GM23338 (cell line): Measurements from ENCODE around the gene SEMA4F. TPM values are rescaled to one million over a fixed set of nuclear protein-coding genes. Genes with fewer than 3 reads are reported as not detected.

Source experiments
- ATAC-seq: fragments of 200-7000 bp; cut with Tn5 transposase; 3 replicates; pipeline ENCODE4 v1.9.1; 2020
- DNase-seq: peaks from one replicate; pipeline ENCODE4 v3.0.0-alpha.2; 2015; ENCODE audit warnings: low spot score
- H2AFZ ChIP-seq: fragments of 200-600 bp; sonication (generic); 2 replicates; pipeline ENCODE4 v1.8.0; 2016; ENCODE audit warnings: antibody characterized with exemption, mild to moderate bottlenecking, moderate library complexity
- H3F3A ChIP-seq: fragments of 200-600 bp; sonication (generic); replicated peaks from 2 replicates; pipeline ENCODE4 v1.8.0; 2017; ENCODE audit warnings: antibody characterized with exemption, mixed run types, low read depth
- H3K27ac ChIP-seq: fragments of 200-600 bp; sonication (generic); 2 replicates; pipeline ENCODE4 v1.6.1; 2016; ENCODE audit warnings: low read depth
- H3K27me3 ChIP-seq: fragments of 200-600 bp; sonication (generic); 2 replicates; pipeline ENCODE4 v1.8.0; 2016; ENCODE audit warnings: mild to moderate bottlenecking, mixed run types, moderate library complexity; ENCODE audit not compliant: insufficient read depth
- H3K36me3 ChIP-seq: fragments of 200-600 bp; sonication (generic); 2 replicates; pipeline ENCODE4 v1.8.0; 2016; ENCODE audit warnings: mild to moderate bottlenecking; ENCODE audit not compliant: insufficient read depth
- H3K4me1 ChIP-seq: fragments of 200-600 bp; sonication (generic); 2 replicates; pipeline ENCODE4 v1.8.0; 2016; ENCODE audit warnings: mild to moderate bottlenecking, moderate library complexity; ENCODE audit not compliant: insufficient read depth
- H3K4me2 ChIP-seq: fragments of 200-600 bp; sonication (generic); 2 replicates; pipeline ENCODE4 v1.7.1; 2017; ENCODE audit warnings: mixed run types
- H3K4me3 ChIP-seq: fragments of 200-600 bp; sonication (generic); 2 replicates; pipeline ENCODE4 v1.6.1; 2016; ENCODE audit warnings: mixed run types
- H3K79me2 ChIP-seq: fragments of 200-600 bp; sonication (generic); replicated peaks from 2 replicates; pipeline ENCODE4 v1.8.0; 2017; ENCODE audit warnings: mild to moderate bottlenecking; ENCODE audit not compliant: insufficient read depth
- H3K9me2 ChIP-seq: fragments of 200-600 bp; sonication (generic); 2 replicates; pipeline ENCODE4 v1.8.0; 2017; ENCODE audit not compliant: insufficient read depth
- H4K20me1 ChIP-seq: fragments of 200-600 bp; sonication (generic); replicated peaks from 2 replicates; pipeline ENCODE4 v1.8.0; 2017; ENCODE audit warnings: mild to moderate bottlenecking; ENCODE audit not compliant: insufficient read depth
- H3K27ac Mint-ChIP-seq: 2 replicates; pipeline ENCODE4 v1.8.0; 2020; ENCODE audit warnings: inconsistent platforms, mild to moderate bottlenecking, moderate library complexity, mixed read lengths
- H3K27me3 Mint-ChIP-seq: 3 replicates; pipeline ENCODE4 v1.8.0; 2022; ENCODE audit warnings: low read depth, mild to moderate bottlenecking, moderate library complexity, mixed read lengths, inconsistent platforms; ENCODE audit not compliant: insufficient read depth, poor library complexity
- H3K36me3 Mint-ChIP-seq: 3 replicates; pipeline ENCODE4 v1.8.0; 2021; ENCODE audit warnings: low read depth, mild to moderate bottlenecking, inconsistent platforms, moderate library complexity, mixed read lengths
- H3K4me1 Mint-ChIP-seq: 3 replicates; pipeline ENCODE4 v1.8.0; 2020; ENCODE audit warnings: mild to moderate bottlenecking, inconsistent platforms, mixed read lengths
- H3K4me3 Mint-ChIP-seq: 3 replicates; pipeline ENCODE4 v1.8.0; 2021; ENCODE audit warnings: moderate library complexity, mild to moderate bottlenecking, inconsistent platforms, mixed read lengths
- H3K9me3 Mint-ChIP-seq: 3 replicates; pipeline ENCODE4 v1.8.0; 2020; ENCODE audit warnings: moderate library complexity, mild to moderate bottlenecking, inconsistent platforms, mixed read lengths
- EZH2 ChIP-seq: fragments of 200-600 bp; sonication (generic); IDR thresholded peaks from one replicate; pipeline ENCODE4 v1.8.0; 2017; ENCODE audit warnings: antibody characterized with exemption, mild to moderate bottlenecking, low read depth; ENCODE audit not compliant: unreplicated experiment
- JUNB ChIP-seq: IDR thresholded peaks from one replicate; pipeline ENCODE4 v1.6.1; 2016; ENCODE audit warnings: antibody characterized with exemption; ENCODE audit not compliant: unreplicated experiment
- POLR2AphosphoS5 ChIP-seq: IDR thresholded peaks from 2 replicates; pipeline ENCODE4 v1.6.1; 2016; ENCODE audit warnings: antibody characterized with exemption, low read depth
- STAT1 ChIP-seq: IDR thresholded peaks from one replicate; pipeline ENCODE4 v1.6.1; 2016; ENCODE audit warnings: antibody characterized with exemption; ENCODE audit not compliant: unreplicated experiment
- ZNF114 ChIP-seq: fragments of 250-450 bp; sonication (Bioruptor Pico); IDR thresholded peaks from 2 replicates; pipeline ENCODE4 v1.5.0; 2020; ENCODE audit warnings: mild to moderate bottlenecking, moderate library complexity
- polyA plus RNA-seq: library from polyadenylated mRNA; unstranded; fragments of >200 nt; fragmentation: Nextera tagmentation; extraction: Ambion mirVana; gene quantifications from 2 replicates; pipeline ENCODE4 v1.2.1, GENCODE V29; 2016
- total RNA-seq: library from RNA; depleted of rRNA; stranded (reverse); fragments of >200 nt; shearing (Covaris generic); gene quantifications from 2 replicates; pipeline ENCODE4 v1.2.3, GENCODE V29; 2014
- TF ChIP-seq, protein P1 (sequence below): IDR thresholded peaks from one replicate; pipeline ENCODE4 v1.6.1; 2018; ENCODE audit warnings: antibody characterized with exemption; ENCODE audit not compliant: unreplicated experiment
- TF ChIP-seq, protein P2 (sequence below): IDR thresholded peaks from 2 replicates; pipeline ENCODE4 v1.6.1; 2016; ENCODE audit warnings: antibody characterized with exemption

SEMA4F gene
- total and polyA plus RNA-seq, 2 experiments from 2014 or later: 2.2 to 3.2 TPM

DNA sequence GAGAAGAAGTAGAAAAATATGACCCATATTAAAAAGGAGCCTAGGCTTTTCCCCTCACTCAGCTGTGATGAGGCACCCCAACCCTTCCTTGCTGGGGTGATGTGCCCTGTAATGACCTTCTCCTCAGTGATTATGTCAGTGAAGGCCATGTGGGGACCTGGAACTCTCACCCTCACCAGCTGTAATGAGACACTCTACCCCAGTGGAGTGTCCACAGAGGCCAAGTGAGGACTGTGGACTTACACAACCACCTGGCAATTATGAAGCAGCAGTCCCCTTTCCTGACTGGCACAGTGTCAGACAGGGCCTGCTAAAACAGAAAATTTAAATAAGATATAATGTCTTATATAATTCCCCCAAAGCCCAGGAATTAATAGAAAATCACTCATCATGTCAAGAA, 54.2 kb downstream of the SEMA4F start (continued):
- TF ChIP-seq, protein P1, sequence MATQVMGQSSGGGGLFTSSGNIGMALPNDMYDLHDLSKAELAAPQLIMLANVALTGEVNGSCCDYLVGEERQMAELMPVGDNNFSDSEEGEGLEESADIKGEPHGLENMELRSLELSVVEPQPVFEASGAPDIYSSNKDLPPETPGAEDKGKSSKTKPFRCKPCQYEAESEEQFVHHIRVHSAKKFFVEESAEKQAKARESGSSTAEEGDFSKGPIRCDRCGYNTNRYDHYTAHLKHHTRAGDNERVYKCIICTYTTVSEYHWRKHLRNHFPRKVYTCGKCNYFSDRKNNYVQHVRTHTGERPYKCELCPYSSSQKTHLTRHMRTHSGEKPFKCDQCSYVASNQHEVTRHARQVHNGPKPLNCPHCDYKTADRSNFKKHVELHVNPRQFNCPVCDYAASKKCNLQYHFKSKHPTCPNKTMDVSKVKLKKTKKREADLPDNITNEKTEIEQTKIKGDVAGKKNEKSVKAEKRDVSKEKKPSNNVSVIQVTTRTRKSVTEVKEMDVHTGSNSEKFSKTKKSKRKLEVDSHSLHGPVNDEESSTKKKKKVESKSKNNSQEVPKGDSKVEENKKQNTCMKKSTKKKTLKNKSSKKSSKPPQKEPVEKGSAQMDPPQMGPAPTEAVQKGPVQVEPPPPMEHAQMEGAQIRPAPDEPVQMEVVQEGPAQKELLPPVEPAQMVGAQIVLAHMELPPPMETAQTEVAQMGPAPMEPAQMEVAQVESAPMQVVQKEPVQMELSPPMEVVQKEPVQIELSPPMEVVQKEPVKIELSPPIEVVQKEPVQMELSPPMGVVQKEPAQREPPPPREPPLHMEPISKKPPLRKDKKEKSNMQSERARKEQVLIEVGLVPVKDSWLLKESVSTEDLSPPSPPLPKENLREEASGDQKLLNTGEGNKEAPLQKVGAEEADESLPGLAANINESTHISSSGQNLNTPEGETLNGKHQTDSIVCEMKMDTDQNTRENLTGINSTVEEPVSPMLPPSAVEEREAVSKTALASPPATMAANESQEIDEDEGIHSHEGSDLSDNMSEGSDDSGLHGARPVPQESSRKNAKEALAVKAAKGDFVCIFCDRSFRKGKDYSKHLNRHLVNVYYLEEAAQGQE: no peak
- no peak for TF ChIP-seq POLR2AphosphoS5
- TF ChIP-seq, protein P2, sequence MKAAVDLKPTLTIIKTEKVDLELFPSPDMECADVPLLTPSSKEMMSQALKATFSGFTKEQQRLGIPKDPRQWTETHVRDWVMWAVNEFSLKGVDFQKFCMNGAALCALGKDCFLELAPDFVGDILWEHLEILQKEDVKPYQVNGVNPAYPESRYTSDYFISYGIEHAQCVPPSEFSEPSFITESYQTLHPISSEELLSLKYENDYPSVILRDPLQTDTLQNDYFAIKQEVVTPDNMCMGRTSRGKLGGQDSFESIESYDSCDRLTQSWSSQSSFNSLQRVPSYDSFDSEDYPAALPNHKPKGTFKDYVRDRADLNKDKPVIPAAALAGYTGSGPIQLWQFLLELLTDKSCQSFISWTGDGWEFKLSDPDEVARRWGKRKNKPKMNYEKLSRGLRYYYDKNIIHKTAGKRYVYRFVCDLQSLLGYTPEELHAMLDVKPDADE: no peak
- no peak for TF ChIP-seq ZNF114

DNA sequence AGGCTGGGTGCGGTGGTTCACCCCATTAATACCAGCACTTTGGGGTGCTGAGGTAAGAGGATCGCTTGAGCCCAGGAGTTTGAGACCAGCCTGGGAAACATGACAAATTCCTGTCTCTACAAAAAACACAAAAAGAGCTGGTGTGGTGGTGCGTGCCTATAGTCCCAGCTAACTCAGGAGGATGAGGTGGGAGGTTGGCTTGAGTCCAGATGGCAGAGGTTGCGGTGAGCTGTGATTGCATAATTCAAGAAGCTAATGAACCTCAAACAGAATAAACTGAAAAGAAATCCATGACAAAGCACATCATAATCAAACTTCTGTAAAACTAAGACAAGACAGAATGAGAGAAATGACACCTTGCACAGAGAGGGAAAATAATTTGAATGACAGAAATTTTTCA, 54.8 kb downstream of the SEMA4F start:
- Histone ChIP-seq H3K27ac (no peak overlapping the region), H4K20me1 (no peaks in the 10 kb centered on the region), H3K4me3 (no peak overlapping the region), H2AFZ (no peak overlapping the region), H3K4me2 (no peak overlapping the region), H3K36me3 (no peaks in the 10 kb centered on the region), H3K27me3 (no peaks in the 10 kb centered on the region), H3K79me2 (no peaks in the 10 kb centered on the region), H3K4me1 (no peaks in the 10 kb centered on the region), H3F3A (no peaks in the 10 kb centered on the region), H3K9me2 (no peaks in the 10 kb centered on the region)
- peaks cover 3% of the 10 kb centered on the region for H3K27me3 Mint-ChIP-seq
- DNase-seq (no peak), ATAC-seq (no peak)
- H3K4me3 Mint-ChIP-seq: no peak overlapping the region
- no peaks in the 10 kb centered on the region for H3K36me3 Mint-ChIP-seq
- H3K9me3 Mint-ChIP-seq: no peaks in the 10 kb centered on the region
- H3K4me1 Mint-ChIP-seq: no peaks in the 10 kb centered on the region
- no peak overlapping the region for H3K27ac Mint-ChIP-seq
- no peak for TF ChIP-seq JUNB
- TF ChIP-seq, protein P1: no peak
- TF ChIP-seq STAT1: no peak
- TF ChIP-seq EZH2: no peak
- TF ChIP-seq, protein P2: no peak
